Calu3 (cell line): ENCODE results near the gene SPHK1. TPM values are rescaled to one million over a fixed set of nuclear protein-coding genes. Genes with fewer than 3 reads are reported as not detected.

ENCODE experiments used
- BruUV-seq: library from RNA; stranded (reverse); fragments of 400-500 nt; replicated peaks from 2 replicates; lab custom pipeline; 2021; lab: Mats Ljungman, UMichigan
- CTCF ChIA-PET: fragments of 300-600 bp; sonication (Branson Sonifier 250); formaldehyde crosslinking; loops from one replicate; lab custom pipeline; 2022; ENCODE audit warnings: antibody characterized with exemption; lab: Charles Lee
- DNase-seq: peaks from one replicate; pipeline ENCODE4 v3.0.0; 2022
- H3K27ac Mint-ChIP-seq: one replicate; pipeline ENCODE4 v1.8.0; 2022; ENCODE audit warnings: mixed read lengths; ENCODE audit not compliant: unreplicated experiment
- H3K27me3 Mint-ChIP-seq: one replicate; pipeline ENCODE4 v1.8.0; 2022; ENCODE audit warnings: mixed read lengths; ENCODE audit not compliant: unreplicated experiment
- H3K36me3 Mint-ChIP-seq: one replicate; pipeline ENCODE4 v1.8.0; 2022; ENCODE audit warnings: mild to moderate bottlenecking, moderate library complexity, mixed read lengths; ENCODE audit not compliant: insufficient read depth, unreplicated experiment
- H3K4me1 Mint-ChIP-seq: one replicate; pipeline ENCODE4 v1.8.0; 2022; ENCODE audit warnings: mild to moderate bottlenecking, low read depth, mixed read lengths; ENCODE audit not compliant: unreplicated experiment
- H3K4me3 Mint-ChIP-seq: one replicate; pipeline ENCODE4 v1.8.0; 2022; ENCODE audit warnings: mild to moderate bottlenecking, low read depth, moderate library complexity, mixed read lengths; ENCODE audit not compliant: unreplicated experiment
- H3K9me3 Mint-ChIP-seq: one replicate; pipeline ENCODE4 v1.8.0; 2022; ENCODE audit warnings: low read depth, mixed read lengths; ENCODE audit not compliant: unreplicated experiment
- CTCF ChIP-seq: fragments of 200-600 bp; IDR thresholded peaks from one replicate; pipeline ENCODE4 v1.8.0; 2022; ENCODE audit warnings: antibody characterized with exemption; ENCODE audit not compliant: unreplicated experiment
- intact Hi-C: fragments of 100-400 bp; cut with micrococcal nuclease; formaldehyde crosslinking; loops from one replicate; pipeline ENCODE4 v1.10.0; 2022; ENCODE audit not compliant: unreplicated experiment
- total RNA-seq: library from RNA; stranded (reverse); gene quantifications from 2 replicates; pipeline ENCODE4 v1.2.3, GENCODE V29; 2022

Gene SPHK1
- total RNA-seq, 1 experiment from 2014 or later, result 1.5 TPM

- Mint-ChIP-seq H3K4me1 (no peaks in the 10 kb centered on the region), H3K36me3 (peaks cover 43% of the 10 kb centered on the region), H3K9me3 (no peaks in the 10 kb centered on the region), H3K4me3 (no peak overlapping the region), H3K27me3 (no peaks in the 10 kb centered on the region), H3K27ac (no peak overlapping the region)
- intact Hi-C loops, result loop anchor here (5.0 kb wide), 1 partner anchor 96 kb away; no protein-coding TSS in a partner anchor
- TF ChIP-seq CTCF, result peak; percentile 93
- no TSS peak for BruUV-seq
- CTCF ChIA-PET, result interaction anchor here (0.5 to 1.6 kb wide), 17 partner anchors 10 to 306 kb away, joined by 3 to 18 read pairs (median 3); partner anchors contain the start of gene PRPSAP1
- peak; percentile 90 for DNase-seq
Measured at GRCh38 chr17:76397687-76398522, 13.5 kb downstream of the SPHK1 start.

- H3K36me3 Mint-ChIP-seq, result peaks cover 45% of the 10 kb centered on the region
- H3K4me3 Mint-ChIP-seq, result no peak overlapping the region
- CTCF ChIA-PET, result interaction anchor here (0.5 to 1.6 kb wide), 13 partner anchors 11 to 306 kb away, joined by 3 to 18 read pairs (median 3); no protein-coding TSS in a partner anchor
- intact Hi-C loops, result loop anchor here (5.0 kb wide), 1 partner anchor 96 kb away; no protein-coding TSS in a partner anchor
- no peak for TF ChIP-seq CTCF
- no TSS peak for BruUV-seq
- no peaks in the 10 kb centered on the region for H3K27me3 Mint-ChIP-seq
- H3K27ac Mint-ChIP-seq, result no peak overlapping the region
- H3K4me1 Mint-ChIP-seq, result no peaks in the 10 kb centered on the region
- no peaks in the 10 kb centered on the region for H3K9me3 Mint-ChIP-seq
- no peak for DNase-seq
Measured at GRCh38 chr17:76398523-76399174, 14.2 kb downstream of the SPHK1 start.

GRCh38 chr17:76399175-76400172 is 15.1 kb downstream of the SPHK1 start:
- no peak for TF ChIP-seq CTCF
- Mint-ChIP-seq H3K27ac (no peak overlapping the region), H3K4me1 (no peaks in the 10 kb centered on the region), H3K27me3 (no peaks in the 10 kb centered on the region), H3K36me3 (peaks cover 50% of the 10 kb centered on the region), H3K4me3 (no peak overlapping the region), H3K9me3 (no peaks in the 10 kb centered on the region)
- intact Hi-C loops, result loop anchor here (5.0 kb wide), 1 partner anchor 97 kb away; no protein-coding TSS in a partner anchor
- no TSS peak for BruUV-seq
- CTCF ChIA-PET, result interaction anchor here (1.0 to 1.5 kb wide), 3 partner anchors 13 to 29 kb away, joined by 3 to 8 read pairs (median 3); no protein-coding TSS in a partner anchor
- DNase-seq, result no peak
